Measurements from ENCODE around the gene HSD3B2.

HSD3B2 gene

DNA sequence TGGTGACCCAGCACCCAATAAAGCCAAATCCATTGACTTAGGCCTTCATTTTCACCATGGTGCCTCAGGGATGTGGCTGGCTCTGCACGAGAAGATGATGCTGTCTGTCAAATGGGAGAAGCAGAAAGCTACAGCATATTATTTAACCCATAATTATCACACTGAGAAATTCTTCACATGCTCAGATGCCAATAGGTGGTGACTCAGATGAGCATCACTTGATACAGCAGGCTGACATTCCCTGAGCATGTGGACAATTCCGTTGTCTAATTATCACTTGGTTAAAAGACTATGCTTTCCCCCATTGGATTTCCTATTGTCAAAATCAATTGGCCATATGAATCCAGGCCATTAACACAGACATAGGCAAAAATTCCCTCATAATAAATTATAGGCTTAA lies 48.0 kb downstream of the HSD3B2 start:
- no peak for DNase-seq (ENCODE audit: low read depth)

DNA sequence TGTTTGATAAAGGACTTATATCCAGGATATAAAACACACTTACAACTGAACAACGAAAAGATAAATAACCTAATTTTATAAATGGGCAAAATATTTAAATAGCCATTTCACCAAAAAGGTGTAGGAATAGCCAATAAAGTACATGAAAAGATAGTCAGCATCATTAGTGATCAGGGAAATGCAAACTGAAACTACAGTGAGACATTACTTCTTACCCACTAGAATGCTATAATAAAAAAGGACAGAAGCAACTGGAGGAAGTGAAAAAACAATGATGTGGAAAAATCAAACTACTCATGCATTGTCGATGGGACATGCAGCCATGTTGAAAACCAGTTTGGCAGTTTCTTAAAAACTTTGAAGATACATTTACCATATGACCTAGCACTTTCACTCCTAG lies 48.6 kb downstream of the HSD3B2 start:
- no peak for DNase-seq (ENCODE audit: low read depth)

DNA sequence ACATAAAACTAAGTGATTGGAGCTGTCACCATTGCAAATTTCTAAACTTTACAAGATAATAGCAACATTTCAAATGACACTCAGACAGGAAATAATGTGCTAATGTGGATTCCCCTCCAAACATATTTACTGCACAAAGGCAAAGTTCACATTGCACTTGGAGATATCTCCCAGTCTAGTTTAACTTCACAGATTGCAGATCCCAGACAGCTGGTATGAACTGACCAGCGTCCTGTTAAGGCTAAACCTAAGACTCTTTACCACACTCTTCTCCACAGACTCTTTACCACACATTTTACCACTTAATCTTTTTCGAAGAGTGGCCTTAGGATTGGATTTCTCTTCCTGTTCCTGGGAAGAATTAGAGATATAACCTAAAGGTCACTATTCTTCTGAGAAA lies 51.5 kb downstream of the HSD3B2 start:
- no peak for DNase-seq (ENCODE audit: low read depth)

DNA sequence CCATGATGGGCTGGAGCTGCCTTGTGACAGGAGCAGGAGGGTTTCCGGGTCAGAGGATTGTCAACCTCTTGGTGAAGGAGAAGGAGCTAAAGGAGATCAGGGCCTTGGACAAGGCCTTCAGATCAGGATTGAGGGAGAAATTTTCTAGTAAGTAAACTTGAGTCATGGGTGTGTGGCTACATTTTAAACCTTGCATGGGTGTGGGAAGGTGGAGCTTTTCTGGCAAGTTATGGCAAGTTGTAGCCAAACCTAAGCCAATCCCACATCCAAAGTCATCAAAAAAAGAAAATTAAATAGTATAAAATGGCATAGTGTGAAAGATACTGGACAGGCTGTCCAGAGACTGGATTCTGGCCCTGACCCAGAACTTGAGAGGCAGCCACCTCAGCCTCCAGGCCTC lies 52.3 kb downstream of the HSD3B2 start:
- DNase-seq (ENCODE audit: low read depth), result no peak

DNA sequence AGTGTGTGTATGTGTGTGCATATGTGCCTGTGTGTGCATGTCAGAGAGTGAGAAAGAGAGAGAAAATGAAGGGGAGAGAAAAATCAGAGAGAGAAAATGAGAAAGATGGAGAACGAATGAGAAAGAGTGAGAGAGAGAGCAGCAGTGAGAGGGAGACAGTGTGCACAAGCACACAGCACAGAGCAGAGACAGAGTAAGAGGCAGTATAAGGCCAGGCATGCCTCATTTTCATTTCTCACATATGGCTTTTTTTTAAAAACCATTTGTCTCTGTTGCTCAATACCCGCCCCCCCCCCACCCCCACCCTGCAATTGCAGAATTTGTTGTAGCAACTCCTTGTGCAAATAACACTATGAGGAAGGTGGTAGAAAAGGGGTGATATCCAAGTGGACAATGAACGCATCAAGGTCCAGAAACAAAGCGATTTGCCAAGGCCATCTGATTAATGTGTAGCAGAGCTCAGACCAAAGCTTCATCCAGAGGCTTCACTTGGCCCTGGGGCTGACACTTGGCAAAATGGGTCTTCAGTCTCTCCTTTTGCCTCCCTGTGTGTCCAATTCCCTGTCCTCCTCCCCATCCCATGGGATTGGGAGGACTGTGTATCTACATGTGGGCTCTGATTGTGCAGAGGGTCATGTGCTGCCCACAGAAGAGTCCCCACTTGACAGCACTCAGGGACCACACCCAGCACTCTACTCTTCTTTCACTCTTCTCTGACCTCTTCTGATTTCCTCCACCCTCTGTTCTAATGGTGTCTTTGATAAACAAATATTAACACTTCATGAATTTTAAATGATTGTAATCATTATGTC lies 53.1 kb downstream of the HSD3B2 start:
- DNase-seq (ENCODE audit: low read depth), result no peak

DNA sequence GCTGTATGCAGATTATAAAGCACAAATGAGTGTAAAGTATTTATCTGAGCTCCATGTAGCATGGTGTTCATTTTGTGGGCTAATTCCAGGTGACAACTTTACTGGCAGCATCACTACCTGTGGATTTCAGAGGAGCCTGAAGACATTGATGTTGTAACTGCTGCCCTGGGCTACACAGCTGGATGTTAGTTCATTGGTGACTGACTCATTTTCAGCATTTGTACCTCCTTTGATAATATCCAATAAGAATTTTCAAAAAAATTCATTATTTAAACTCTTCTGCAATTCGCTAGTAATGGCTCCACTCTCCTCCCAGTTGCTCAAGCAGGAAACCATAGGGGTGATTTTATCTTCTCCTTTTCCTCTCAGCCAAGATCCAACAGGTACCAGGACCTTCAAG lies 54.8 kb downstream of the HSD3B2 start:
- DNase-seq (ENCODE audit: low read depth), result no peak

DNA sequence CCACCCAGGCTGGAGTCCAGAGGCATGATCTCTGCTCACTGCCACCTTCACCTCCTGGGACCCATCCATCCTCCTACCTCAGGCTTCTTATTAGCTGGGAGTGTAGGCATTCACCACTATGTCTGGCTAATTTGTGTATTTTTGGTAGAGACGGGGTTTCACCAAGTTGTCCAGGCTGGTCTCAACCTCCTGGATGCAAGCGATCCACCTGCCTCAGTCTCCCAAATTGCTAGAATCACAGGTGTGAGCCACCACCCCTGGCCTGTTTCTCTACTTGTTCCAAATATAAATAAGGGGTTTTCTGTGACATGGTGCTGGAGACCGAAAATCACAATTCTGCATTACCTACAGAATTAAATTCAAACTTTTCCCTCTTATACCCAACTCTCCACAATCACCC lies 55.4 kb downstream of the HSD3B2 start:
- no peak for DNase-seq (ENCODE audit: low read depth)

DNA sequence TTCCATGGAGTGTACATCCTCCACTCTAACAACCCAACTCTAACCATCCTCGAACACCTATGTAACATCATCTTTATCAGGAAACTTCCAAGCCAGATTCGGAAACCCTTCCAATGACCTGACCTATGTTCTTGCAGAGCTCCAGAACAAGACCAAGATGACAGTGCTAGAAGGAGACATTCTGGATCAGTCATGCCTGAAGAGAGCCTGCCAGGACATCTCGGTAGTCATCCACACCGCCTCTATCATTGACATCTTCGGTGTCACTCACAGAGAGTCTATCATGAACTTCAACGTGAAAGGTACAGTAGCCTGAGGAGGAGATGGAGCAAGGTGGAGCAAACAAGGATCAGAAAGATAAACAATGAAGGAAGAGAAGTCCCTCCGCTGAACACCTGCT lies 56.0 kb downstream of the HSD3B2 start:
- no peak for DNase-seq (ENCODE audit: low read depth)

DNA sequence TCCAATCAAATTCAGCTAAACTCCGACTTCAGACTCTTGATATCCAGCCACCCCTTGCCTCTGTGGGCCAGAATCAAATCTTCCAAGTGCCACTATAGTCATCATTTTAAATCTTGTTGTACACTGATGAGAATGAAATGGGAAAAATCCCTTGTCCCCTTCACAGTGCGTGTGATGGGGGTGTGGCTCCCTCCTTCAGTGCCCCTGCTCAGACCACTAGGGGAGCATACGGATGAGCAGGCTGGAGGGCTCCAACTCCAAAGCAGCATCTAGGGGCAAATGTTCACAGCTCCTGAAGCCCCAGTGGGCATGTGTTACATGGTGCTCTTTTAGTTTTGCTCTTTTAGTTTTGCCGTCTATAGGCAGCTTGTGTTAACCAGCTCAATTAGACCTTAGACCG lies 56.6 kb downstream of the HSD3B2 start:
- DNase-seq (ENCODE audit: low read depth), result no peak

DNA sequence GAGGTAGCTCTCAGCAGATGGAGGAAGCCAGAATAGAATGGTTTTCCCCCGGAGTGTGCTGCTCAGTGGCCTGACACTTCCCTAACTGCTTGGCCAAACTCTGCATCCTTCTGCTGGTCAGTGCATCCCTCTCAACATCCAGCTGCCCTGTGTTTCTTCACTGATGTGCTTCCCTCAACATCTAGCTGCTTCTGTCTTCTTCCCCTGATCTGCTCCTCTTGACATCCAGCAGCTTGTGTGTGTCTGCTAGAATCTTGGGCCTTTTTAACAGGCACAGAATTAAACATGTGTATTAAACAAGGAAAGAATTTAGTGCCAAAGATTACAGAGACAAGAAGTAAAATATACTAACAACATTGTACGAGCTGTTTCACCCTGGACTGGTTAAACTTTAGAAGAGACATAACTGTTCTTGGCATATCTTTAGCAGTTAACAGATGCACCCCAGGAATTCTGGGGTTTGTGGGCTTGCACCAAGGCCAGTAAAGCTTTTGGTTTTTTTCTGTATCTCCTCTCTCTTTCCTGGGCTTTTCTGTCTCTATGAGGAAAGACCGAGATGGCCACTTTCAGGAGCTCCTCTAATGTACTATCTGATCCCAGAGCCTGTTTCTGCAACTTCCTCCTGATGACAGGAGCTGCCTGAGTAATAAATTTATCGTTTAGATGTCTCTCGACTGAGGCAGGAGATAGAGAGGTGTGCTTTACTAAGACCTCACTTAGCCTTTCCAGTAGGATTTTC lies 57.3 kb downstream of the HSD3B2 start:
- no peak for DNase-seq (ENCODE audit: low read depth)
